OCI-LY7 (cell line): Measurements from ENCODE around the gene ATAD1.

Source experiments
- EZH2phosphoT487 ChIP-seq: fragments of 200-600 bp; sonication (generic); IDR thresholded peaks from 2 replicates; pipeline ENCODE4 v1.6.1; 2018; ENCODE audit warnings: low read depth, borderline replicate concordance, mild to moderate bottlenecking, mixed run types, antibody characterized with exemption, low read length, moderate library complexity, mixed read lengths
- TF ChIP-seq, protein P1 (sequence below): fragments of 200-600 bp; sonication (generic); conservative IDR thresholded peaks from 2 replicates; pipeline ENCODE4 v1.5.1; 2014; ENCODE audit warnings: mild to moderate bottlenecking, antibody characterized with exemption, low read length, moderate library complexity, mixed read lengths

DNA sequence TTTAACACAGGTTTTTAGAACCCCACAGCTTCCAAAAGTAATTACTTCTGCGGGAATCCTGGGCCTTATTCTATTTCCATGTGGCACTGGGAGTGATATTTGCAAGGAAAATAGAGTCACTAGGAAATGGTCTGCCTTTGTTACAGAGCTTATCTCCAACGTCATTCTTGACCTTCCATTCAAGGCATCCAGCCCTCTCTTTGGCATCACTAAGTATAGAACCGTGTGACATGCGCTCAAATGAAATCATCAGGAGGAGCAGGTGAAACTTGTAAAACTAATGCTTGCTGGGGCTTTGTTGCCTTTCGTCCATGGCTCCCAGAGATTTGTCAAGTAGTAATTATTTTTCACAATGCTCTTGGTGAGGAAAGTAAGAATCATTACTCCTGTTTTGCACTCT lies 84.9 kb downstream of the ATAD1 start:
- TF ChIP-seq, protein P1, sequence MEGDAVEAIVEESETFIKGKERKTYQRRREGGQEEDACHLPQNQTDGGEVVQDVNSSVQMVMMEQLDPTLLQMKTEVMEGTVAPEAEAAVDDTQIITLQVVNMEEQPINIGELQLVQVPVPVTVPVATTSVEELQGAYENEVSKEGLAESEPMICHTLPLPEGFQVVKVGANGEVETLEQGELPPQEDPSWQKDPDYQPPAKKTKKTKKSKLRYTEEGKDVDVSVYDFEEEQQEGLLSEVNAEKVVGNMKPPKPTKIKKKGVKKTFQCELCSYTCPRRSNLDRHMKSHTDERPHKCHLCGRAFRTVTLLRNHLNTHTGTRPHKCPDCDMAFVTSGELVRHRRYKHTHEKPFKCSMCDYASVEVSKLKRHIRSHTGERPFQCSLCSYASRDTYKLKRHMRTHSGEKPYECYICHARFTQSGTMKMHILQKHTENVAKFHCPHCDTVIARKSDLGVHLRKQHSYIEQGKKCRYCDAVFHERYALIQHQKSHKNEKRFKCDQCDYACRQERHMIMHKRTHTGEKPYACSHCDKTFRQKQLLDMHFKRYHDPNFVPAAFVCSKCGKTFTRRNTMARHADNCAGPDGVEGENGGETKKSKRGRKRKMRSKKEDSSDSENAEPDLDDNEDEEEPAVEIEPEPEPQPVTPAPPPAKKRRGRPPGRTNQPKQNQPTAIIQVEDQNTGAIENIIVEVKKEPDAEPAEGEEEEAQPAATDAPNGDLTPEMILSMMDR, result no peak
- no peak for TF ChIP-seq EZH2phosphoT487
